Measurements from ENCODE around the gene PSMC3IP. TPM values are rescaled to one million over a fixed set of nuclear protein-coding genes. Genes with fewer than 3 reads are reported as not detected.

Gene PSMC3IP
- total and polyA plus RNA-seq, 7 donors: 0.26 to 13.3 (median 3.3) TPM

GRCh38 chr17:42565523-42566214 lies 11.9 kb downstream of the PSMC3IP start:
- ATAC-seq (no peak), DNase-seq (no peak)
- no peaks in the 10 kb centered on the region for H3K9me3 ChIP-seq
- intact Hi-C loops (cut with DNase I): no loop called here
- H3K4me3 ChIP-seq: peak overlapping the region; percentile 83
- peaks cover 2 to 45% of the 10 kb centered on the region in 2 donors for H3K36me3 ChIP-seq (ENCODE audit: insufficient read depth in 1 of 2, low read depth in 1 of 2)
- peaks cover 29% of the 10 kb centered on the region for H3K4me1 ChIP-seq
- no peak for TF ChIP-seq CTCF (IDR thresholded peaks at IDR 0.05)
- WGBS, 3 donors: 87 to 92% (median 91%) methylated on average over 16 of the region's 16 CpGs
- H3K27me3 ChIP-seq (ENCODE audit: insufficient read depth in 3 of 3, low read length in 2 of 3): no peaks in the 10 kb centered on the region
- peak overlapping the region; percentile 96 for H3K27ac ChIP-seq

DNA sequence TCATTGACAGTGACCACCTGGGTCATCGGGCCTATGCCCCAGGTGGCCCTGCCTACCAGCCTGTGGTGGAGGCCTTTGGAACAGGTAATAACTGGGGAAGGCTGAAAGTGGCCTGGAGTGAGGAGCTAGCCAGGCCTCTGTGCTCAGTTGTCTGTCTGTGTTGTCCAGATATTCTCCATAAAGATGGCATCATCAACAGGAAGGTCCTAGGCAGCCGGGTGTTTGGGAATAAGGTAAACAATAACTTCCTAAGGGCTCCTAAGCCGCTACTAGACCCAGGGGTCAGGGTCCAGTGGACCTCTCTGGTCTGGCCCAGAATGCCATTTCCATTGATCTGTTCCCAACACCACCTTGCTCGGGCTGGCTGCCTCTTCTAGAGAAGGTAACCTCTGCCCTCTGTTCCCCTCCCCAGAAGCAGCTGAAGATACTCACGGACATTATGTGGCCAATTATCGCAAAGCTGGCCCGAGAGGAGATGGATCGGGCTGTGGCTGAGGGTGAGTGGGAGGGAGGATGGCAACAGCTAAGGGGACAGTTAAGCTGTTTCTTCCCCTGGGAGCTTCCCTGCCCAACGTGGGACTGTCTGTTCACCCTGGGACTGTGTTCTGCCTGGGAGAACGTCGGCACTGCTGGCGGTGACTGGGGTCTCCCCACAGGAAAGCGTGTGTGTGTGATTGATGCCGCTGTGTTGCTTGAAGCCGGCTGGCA lies 12.6 kb downstream of the PSMC3IP start:
- H3K27me3 ChIP-seq (ENCODE audit: insufficient read depth in 3 of 3, low read length in 2 of 3): no peaks in the 10 kb centered on the region
- H3K9me3 ChIP-seq: no peaks in the 10 kb centered on the region
- WGBS, 3 donors: 81 to 91% (median 85%) methylated on average over 15 of the region's 15 CpGs
- DNase-seq: no peak
- no peak overlapping the region for H3K27ac ChIP-seq
- ATAC-seq: no peak
- TF ChIP-seq CTCF (IDR thresholded peaks at IDR 0.05): no peak
- no peak overlapping the region for H3K4me3 ChIP-seq
- intact Hi-C loops (cut with DNase I): no loop called here
- peaks cover 2 to 38% of the 10 kb centered on the region in 2 donors for H3K36me3 ChIP-seq (ENCODE audit: insufficient read depth in 1 of 2, low read depth in 1 of 2)
- peaks cover 29% of the 10 kb centered on the region for H3K4me1 ChIP-seq

- Histone ChIP-seq H3K4me3 (peak overlapping the region; percentile 99), H3K4me1 (peaks cover 29% of the 10 kb centered on the region)
- 80 to 84% (median 81%) methylated on average over 7 to 9 of the region's 9 CpGs for WGBS, 3 donors
Measured at GRCh38 chr17:42563950-42564349, 13.6 kb downstream of the PSMC3IP start.

DNA sequence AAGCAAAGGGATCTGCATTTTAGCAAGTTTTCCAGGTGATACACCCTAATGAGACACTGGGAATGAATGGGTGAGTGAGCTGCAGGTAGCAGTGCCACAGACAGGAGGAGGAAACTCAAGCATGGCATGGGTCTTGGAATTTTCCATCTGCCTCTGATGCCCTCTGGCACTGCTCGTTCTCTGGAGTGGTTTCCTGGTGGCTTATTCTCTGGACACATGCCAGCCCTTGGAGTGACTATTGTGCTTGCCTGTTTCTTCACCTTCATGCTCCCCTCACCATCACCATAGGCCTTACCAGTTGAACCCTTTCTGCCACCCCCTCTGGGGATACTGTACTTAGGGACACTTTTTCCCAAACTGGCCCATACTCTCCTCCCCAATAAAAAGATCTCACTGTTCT lies 14.0 kb downstream of the PSMC3IP start:
- DNase-seq: no peak
- peaks cover 2 to 25% of the 10 kb centered on the region in 2 donors for H3K36me3 ChIP-seq (ENCODE audit: insufficient read depth in 1 of 2, low read depth in 1 of 2)
- intact Hi-C loops (cut with DNase I): no loop called here
- ATAC-seq: no peak
- H3K9me3 ChIP-seq: no peaks in the 10 kb centered on the region
- peaks cover 29% of the 10 kb centered on the region for H3K4me1 ChIP-seq
- no peaks in the 10 kb centered on the region for H3K27me3 ChIP-seq (ENCODE audit: insufficient read depth in 3 of 3, low read length in 2 of 3)
- peak overlapping the region; percentile 86 for H3K27ac ChIP-seq
- peak overlapping the region; percentile 99 for H3K4me3 ChIP-seq
- 5 to 15% (median 14%) methylated on average over 1 of the region's 1 CpG for WGBS, 3 donors
- no peak for TF ChIP-seq CTCF (IDR thresholded peaks at IDR 0.05)

More at GRCh38 chr17:42563950-42564349, 13.6 kb downstream of the PSMC3IP start:
- peaks cover 2 to 28% of the 10 kb centered on the region in 2 donors for H3K36me3 ChIP-seq (ENCODE audit: insufficient read depth in 1 of 2, low read depth in 1 of 2)
- no peaks in the 10 kb centered on the region for H3K27me3 ChIP-seq (ENCODE audit: insufficient read depth in 3 of 3, low read length in 2 of 3)
- ATAC-seq: no peak
- intact Hi-C loops (cut with DNase I): no loop called here
- DNase-seq: no peak
- no peak overlapping the region for H3K27ac ChIP-seq
- TF ChIP-seq CTCF (IDR thresholded peaks at IDR 0.05): no peak
- no peaks in the 10 kb centered on the region for H3K9me3 ChIP-seq
